GM21528 (cell line): ENCODE results near the gene POLN.
"Not testable (repeated sequence)": the region's sequence is repeated elsewhere in the genome, so short reads cannot be mapped to it uniquely, and the experiment has no call there.

Experiments used
- ATAC-seq: cut with Tn5 transposase; IDR thresholded peaks from one replicate; pipeline ENCODE4 v1.9.1; 2021; ENCODE audit warnings: mild to moderate bottlenecking, moderate library complexity; ENCODE audit not compliant: unreplicated experiment, low FRiP score

Gene POLN

GRCh38 chr4:2172161-2172560 is 69.8 kb downstream of the POLN start:
- no peak for ATAC-seq

DNA sequence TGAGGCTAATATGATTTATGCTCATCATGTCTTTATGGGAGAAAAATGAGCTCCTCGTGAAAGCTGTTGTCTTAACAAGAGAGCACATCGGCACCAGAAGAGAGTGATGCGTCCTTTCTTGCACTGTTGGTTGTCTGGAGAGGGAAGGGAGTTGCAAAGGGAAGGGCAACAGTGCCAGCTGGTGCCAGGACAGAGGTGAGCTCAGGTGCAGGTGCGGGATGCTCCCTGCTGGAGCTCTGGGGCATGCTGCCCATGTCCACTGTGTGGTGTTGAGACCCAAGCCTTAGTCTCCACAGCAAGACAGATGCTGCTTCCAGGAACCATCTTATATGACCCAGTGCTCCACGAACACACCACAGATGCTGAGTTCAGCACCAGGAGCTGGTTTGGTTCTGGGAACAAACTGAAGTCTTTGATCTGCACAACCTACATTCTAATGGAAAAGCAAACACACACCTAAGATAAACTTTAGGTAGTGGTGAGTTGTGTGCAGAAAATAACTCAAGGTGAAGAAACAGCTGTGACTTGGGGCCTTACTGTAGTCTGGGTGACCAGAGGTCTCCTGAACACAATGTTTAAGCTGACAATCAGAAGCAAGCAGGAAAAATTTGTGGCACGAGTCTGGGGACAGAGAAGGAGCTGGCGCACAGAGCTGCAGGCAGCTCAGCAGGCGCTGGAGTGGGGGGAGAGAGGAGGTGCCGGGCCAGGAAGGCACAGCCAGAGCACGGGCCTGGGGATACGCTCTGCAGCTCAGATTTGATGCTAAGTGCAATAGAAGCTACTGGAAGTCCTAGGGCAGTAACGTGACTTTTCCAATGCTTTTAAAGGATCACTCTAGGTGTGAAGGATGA is 73.2 kb downstream of the POLN start:
- ATAC-seq: no peak

- no peak for ATAC-seq
These were observed 75.7 kb downstream of the POLN start for GRCh38 chr4:2166253-2166652.

DNA sequence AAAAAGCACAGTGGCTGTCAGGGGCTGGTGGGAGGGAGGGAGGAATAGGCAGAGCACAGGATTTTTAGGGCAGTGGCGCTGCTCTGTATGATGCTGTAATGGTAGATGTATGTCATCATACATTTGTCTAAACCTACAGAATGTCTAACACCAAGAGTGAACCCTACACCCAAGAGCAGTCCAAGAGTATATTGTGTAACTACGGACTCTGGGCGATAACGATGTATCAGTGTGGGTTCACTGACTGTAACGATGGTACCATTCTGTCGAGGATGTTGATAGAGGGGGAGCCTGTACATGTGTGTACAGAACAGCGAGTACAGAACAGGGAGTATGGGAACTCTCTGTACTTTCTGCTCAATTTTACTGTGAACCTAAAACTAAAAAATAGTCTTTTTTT is 76.5 kb downstream of the POLN start:
- no peak for ATAC-seq

GRCh38 chr4:2163311-2163821 is 78.6 kb downstream of the POLN start:
- no peak for ATAC-seq

GRCh38 chr4:2161092-2161703 is 80.7 kb downstream of the POLN start:
- ATAC-seq: not testable (repeated sequence)

GRCh38 chr4:2159931-2160330 is 82.0 kb downstream of the POLN start:
- no peak for ATAC-seq

- no peak for ATAC-seq
These were observed 86.7 kb downstream of the POLN start for GRCh38 chr4:2155246-2155645.

- ATAC-seq: no peak
These were observed 87.6 kb downstream of the POLN start for GRCh38 chr4:2154215-2154740.

DNA sequence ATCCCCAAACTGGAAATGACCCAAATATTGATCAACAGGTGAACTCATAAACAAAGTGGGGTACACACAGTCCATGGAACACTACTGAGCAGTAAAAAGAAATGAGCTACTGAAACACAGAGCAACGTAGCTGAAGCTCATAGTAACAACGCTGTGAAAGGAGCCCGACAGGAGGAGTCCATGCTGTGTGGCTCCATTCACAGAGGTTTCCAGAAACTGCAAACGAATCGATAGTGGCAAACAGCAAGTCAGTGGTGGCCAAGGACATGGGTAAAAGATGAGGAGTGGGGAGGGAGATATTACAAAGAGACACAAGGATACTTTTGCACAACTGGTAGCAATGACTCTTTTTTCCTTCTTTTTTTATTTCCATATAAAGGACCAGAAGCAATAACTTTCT is 90.4 kb downstream of the POLN start:
- no peak for ATAC-seq

GRCh38 chr4:2150076-2150475 is 91.8 kb downstream of the POLN start:
- ATAC-seq: no peak

DNA sequence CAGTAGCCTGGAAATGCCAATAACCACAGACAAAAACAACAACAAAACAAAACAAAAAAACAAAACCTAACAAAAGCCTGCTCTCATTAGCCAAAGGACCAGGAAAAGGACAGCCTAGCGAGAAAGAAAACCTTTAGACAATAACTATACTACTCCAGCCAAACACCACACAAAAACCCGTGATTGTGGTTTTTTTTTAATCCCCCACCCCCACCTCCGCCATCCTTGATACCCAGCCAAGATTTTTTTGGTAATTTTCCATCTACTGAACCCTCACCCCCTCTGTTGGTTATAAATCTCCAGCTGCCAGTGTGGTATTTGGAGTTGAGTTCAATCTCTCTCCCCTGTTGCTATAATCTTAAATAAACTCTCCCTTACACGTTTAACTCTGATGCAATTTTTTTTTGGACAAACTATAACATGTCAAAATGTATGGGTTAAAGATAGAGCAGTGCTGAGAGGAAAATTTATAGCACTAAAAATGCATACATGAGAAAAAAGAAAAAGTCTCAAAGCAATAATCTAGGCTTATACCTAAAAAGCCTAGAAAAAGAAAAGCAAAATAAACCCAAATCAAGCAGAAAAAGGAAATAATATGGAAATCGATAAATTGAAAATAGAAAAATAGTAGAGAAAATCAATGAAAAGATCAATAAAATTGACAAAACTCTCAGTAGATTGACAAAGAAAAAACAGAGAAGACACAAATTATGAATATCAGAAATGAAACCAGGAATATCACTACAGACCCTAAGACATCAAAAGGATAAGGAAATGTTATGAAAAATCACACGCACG is 99.1 kb downstream of the POLN start:
- no peak for ATAC-seq

- no peak for ATAC-seq
These were observed 100.0 kb downstream of the POLN start for GRCh38 chr4:2141762-2142451.

DNA sequence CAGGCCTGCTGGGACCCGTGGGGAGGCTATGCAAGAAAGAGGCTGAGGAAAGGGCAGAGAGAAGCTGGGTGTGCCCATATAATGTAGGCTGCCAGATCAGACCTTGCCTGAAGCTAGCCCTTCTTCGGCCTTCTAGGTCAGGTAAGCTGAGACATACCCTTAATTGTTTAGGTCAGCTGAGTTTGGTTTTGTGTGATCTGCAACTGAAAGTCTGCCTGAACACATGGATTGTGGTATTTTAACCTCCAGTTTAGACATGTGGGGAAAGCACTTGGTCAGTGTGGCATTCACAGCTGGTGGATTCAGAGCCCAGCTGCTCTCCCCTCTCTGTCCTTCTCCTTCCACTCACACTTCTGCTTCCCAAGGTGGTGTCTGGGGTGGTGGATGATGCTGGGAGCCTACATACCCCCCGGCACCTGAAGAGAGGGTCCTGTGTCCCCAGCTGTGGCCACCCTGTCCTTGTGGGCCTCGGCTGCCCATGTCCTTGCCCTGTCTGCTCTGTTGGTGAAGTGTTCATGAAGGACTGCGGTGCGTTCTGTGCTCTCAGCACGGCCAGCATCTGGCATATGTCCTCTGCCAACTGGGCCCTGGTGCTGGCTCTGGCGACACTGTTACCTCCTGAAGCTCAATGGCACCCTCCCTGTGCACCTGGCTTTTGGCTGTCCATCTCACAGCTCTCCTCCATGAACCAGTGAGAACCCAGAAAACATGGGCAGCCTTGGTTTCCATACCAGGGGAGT is 100.7 kb downstream of the POLN start:
- no peak for ATAC-seq

DNA sequence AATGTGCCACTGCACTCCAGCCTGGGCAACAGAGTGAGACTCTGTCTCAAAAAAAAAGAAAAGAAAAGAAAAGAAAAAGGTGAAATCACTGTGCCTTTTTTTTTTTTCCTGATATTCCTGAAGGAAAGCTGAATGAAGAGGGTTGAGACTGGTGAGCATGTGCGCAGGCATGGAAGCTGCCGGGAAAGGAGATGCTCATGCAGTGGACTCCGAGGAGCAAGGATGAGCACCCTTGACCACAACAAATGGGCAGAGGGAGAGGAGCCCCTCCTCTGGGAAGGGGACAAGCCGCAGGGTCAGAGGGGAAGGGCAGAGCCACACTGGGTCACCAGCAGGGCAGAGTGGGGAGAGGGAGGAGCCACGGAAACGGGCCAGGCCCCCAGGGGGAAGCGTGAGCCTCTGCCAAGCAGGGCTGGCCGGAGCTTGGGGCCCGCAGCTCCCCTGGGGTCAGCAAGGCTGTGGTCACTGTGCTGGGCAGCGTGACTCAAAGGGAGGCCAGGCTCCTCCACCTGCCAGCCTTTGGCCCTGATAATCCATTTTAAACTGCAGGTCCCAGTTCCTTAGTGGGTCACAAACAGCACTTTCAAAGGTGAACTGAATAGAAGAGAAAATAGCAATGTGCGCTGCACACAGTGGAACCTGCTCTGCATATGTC is 102.9 kb downstream of the POLN start:
- ATAC-seq: no peak

- no peak for ATAC-seq
These were observed 105.2 kb downstream of the POLN start for GRCh38 chr4:2136726-2137125.

DNA sequence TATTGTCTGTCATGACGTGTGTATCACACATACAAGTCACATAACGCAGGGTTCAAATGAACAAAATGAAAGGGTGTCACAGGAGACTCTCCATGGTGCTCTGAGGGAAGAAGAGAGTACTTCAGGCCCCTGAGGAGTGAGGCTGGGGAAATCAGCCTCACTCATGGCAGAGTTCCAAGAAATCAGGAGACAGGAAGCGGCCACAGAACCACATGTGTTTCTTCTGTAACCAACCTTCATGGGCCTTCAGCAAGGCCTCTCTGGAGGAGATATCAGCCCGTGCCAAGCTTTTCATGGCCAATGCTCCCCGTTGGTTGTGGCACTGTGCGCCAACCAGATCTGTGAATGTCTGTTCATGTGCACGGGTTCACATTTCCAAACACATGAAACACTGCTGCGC is 106.8 kb downstream of the POLN start:
- ATAC-seq: no peak

DNA sequence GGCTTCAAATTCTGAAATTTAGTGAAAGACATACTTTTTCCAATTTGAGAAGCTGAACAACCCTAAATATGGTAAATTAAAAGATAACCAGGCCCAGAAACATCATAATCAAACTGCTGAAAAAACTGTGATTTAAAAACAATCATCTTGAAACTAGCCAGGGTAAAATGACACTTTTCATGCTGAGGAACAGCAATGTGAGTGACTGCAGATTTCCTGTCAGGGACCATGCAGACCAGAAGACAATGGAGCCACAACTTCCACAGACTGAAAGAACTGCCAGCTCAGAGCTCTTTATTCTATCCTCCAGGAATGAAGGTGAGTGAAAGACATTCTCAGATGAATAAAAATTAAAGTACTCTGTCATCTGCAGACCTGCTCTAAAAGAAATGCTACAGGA is 109.5 kb downstream of the POLN start:
- no peak for ATAC-seq
